Osteoblast (primary cell): ENCODE data around the gene CCER1. TPM values are rescaled to one million over a fixed set of nuclear protein-coding genes. Genes with fewer than 3 reads are reported as not detected.
A peak's percentile ranks its signal among the peaks of the same experiment; 100 is the strongest.

Experiments used
- DNase-seq: peaks from one replicate; pipeline ENCODE4 v3.0.0; 2011; ENCODE audit warnings: low spot score, mixed read lengths; ENCODE audit not compliant: insufficient read length; ENCODE audit errors: missing footprints
- H2AFZ ChIP-seq: 2 replicates; pipeline ENCODE4 v1.6.0; 2011; ENCODE audit warnings: mild to moderate bottlenecking, low read length
- H3K27ac ChIP-seq: 2 replicates; pipeline ENCODE4 v1.5.1; 2011; ENCODE audit warnings: mild to moderate bottlenecking, low read depth, low read length, moderate library complexity
- H3K27me3 ChIP-seq: 2 replicates; pipeline ENCODE4 v1.6.0; 2012; ENCODE audit warnings: mild to moderate bottlenecking, control low read depth, inconsistent platforms, low read length, moderate library complexity; ENCODE audit not compliant: insufficient read depth
- H3K36me3 ChIP-seq: 2 replicates; pipeline ENCODE4 v1.5.1; 2011; ENCODE audit warnings: mild to moderate bottlenecking, low read length, control low read depth, moderate library complexity; ENCODE audit not compliant: insufficient read depth
- H3K4me1 ChIP-seq: 2 replicates; pipeline ENCODE4 v1.5.1; 2011; ENCODE audit warnings: mild to moderate bottlenecking, low read length, control low read depth, moderate library complexity; ENCODE audit not compliant: insufficient read depth
- H3K4me2 ChIP-seq: 2 replicates; pipeline ENCODE4 v1.6.0; 2011; ENCODE audit warnings: mild to moderate bottlenecking, low read length; ENCODE audit not compliant: insufficient read depth
- H3K4me3 ChIP-seq: fragments of 200-600 bp; sonication (generic); 3 replicates; pipeline ENCODE4 v1.5.1; 2012; ENCODE audit warnings: mild to moderate bottlenecking, low read length, inconsistent platforms; ENCODE audit not compliant: insufficient read depth
- H3K79me2 ChIP-seq: 2 replicates; pipeline ENCODE4 v1.6.0; 2012; ENCODE audit warnings: mild to moderate bottlenecking, low read length, control low read depth, inconsistent platforms; ENCODE audit not compliant: insufficient read depth
- H3K9me3 ChIP-seq: 2 replicates; pipeline ENCODE4 v1.5.1; 2011; ENCODE audit warnings: low read depth, low read length, control low read depth
- H4K20me1 ChIP-seq: 2 replicates; pipeline ENCODE4 v1.6.0; 2012; ENCODE audit warnings: mild to moderate bottlenecking, low read length, control low read depth; ENCODE audit not compliant: insufficient read depth
- CTCF ChIP-seq: IDR thresholded peaks from 2 replicates; pipeline ENCODE4 v1.5.1; 2011; ENCODE audit warnings: mild to moderate bottlenecking, low read depth, low read length, moderate library complexity; ENCODE audit errors: extremely low read depth
- total RNA-seq: library from RNA; depleted of rRNA; stranded (reverse); fragments of >200 nt; gene quantifications from 2 replicates; pipeline ENCODE4 v1.2.3, GENCODE V29; 2012

CCER1 gene
- total RNA-seq, 1 donor = not detected

GRCh38 chr12:90916516-90916915 lies 38.5 kb downstream of the CCER1 start:
- no peak for TF ChIP-seq CTCF
- Histone ChIP-seq H3K27ac (no peak overlapping the region), H2AFZ (no peak overlapping the region), H3K9me3 (no peaks in the 10 kb centered on the region), H4K20me1 (no peaks in the 10 kb centered on the region), H3K4me2 (no peak overlapping the region), H3K4me3 (no peak overlapping the region), H3K79me2 (no peaks in the 10 kb centered on the region), H3K4me1 (peaks cover 2% of the 10 kb centered on the region), H3K27me3 (no peaks in the 10 kb centered on the region), H3K36me3 (no peaks in the 10 kb centered on the region)
- no peak for DNase-seq

- DNase-seq = no peak
- H4K20me1 ChIP-seq = no peaks in the 10 kb centered on the region
- peak overlapping the region; percentile 64 for H2AFZ ChIP-seq
Observed at GRCh38 chr12:90915353-90915752, 39.6 kb downstream of the CCER1 start.

GRCh38 chr12:90910958-90911357 lies 44.0 kb downstream of the CCER1 start:
- no peak overlapping the region for H3K4me2 ChIP-seq
- H3K4me1 ChIP-seq = peaks cover 25% of the 10 kb centered on the region
- no peak for TF ChIP-seq CTCF
- no peak overlapping the region for H3K27ac ChIP-seq
- DNase-seq = no peak
- no peaks in the 10 kb centered on the region for H4K20me1 ChIP-seq
- H3K9me3 ChIP-seq = no peaks in the 10 kb centered on the region
- no peaks in the 10 kb centered on the region for H3K79me2 ChIP-seq
- no peak overlapping the region for H3K4me3 ChIP-seq
- no peaks in the 10 kb centered on the region for H3K36me3 ChIP-seq
- peak overlapping the region; percentile 75 for H2AFZ ChIP-seq
- no peaks in the 10 kb centered on the region for H3K27me3 ChIP-seq

More at GRCh38 chr12:90915353-90915752, 39.6 kb downstream of the CCER1 start:
- no peak for TF ChIP-seq CTCF
- H3K9me3 ChIP-seq = no peaks in the 10 kb centered on the region
- no peak overlapping the region for H3K4me2 ChIP-seq
- no peaks in the 10 kb centered on the region for H3K79me2 ChIP-seq
- no peaks in the 10 kb centered on the region for H3K27me3 ChIP-seq
- no peak overlapping the region for H3K4me3 ChIP-seq
- H3K27ac ChIP-seq = no peak overlapping the region
- H3K4me1 ChIP-seq = peaks cover 4% of the 10 kb centered on the region
- no peaks in the 10 kb centered on the region for H3K36me3 ChIP-seq

- Histone ChIP-seq H3K27ac (no peak overlapping the region), H4K20me1 (no peaks in the 10 kb centered on the region), H3K36me3 (no peaks in the 10 kb centered on the region), H2AFZ (no peak overlapping the region), H3K9me3 (no peaks in the 10 kb centered on the region), H3K79me2 (no peaks in the 10 kb centered on the region), H3K4me1 (peaks cover 31% of the 10 kb centered on the region), H3K4me3 (no peak overlapping the region), H3K27me3 (no peaks in the 10 kb centered on the region), H3K4me2 (peak overlapping the region; percentile 44)
- peak; percentile 91 for TF ChIP-seq CTCF
- DNase-seq = peak; percentile 73
Observed at GRCh38 chr12:90909069-90909770, 45.8 kb downstream of the CCER1 start.
